Parathyroid adenoma (tissue), 2 donors: ENCODE results near the gene MFAP4.

Experiments
- H2AFZ ChIP-seq: fragments of 300-600 bp; sonication (generic); one replicate; pipeline ENCODE4 v1.7.0; 2017; ENCODE audit warnings: antibody characterized with exemption, mild to moderate bottlenecking
- H3K27ac ChIP-seq: fragments of 300-600 bp; sonication (generic); one replicate; pipeline ENCODE4 v1.7.0; 2017
- H3K27me3 ChIP-seq: fragments of 300-600 bp; sonication (generic); one replicate; pipeline ENCODE4 v1.7.0; 2017; ENCODE audit warnings: low read length; ENCODE audit not compliant: control insufficient read depth, insufficient read depth
- H3K36me3 ChIP-seq: fragments of 300-600 bp; sonication (generic); one replicate; pipeline ENCODE4 v1.7.0; 2017; ENCODE audit warnings: low read length; ENCODE audit not compliant: control insufficient read depth, insufficient read depth
- H3K4me1 ChIP-seq: fragments of 300-600 bp; sonication (generic); one replicate; pipeline ENCODE4 v1.7.0; 2017; ENCODE audit warnings: control low read depth
- H3K4me2 ChIP-seq: fragments of 300-600 bp; sonication (generic); one replicate; pipeline ENCODE4 v1.7.0; 2017; ENCODE audit warnings: low read length
- H3K4me3 ChIP-seq: fragments of 300-600 bp; sonication (generic); one replicate; pipeline ENCODE4 v1.7.0; 2017; ENCODE audit warnings: low read depth, low read length
- H3K79me2 ChIP-seq: fragments of 300-600 bp; sonication (generic); one replicate; pipeline ENCODE4 v1.7.0; 2017; ENCODE audit warnings: control low read depth
- H3K9ac ChIP-seq: fragments of 300-600 bp; sonication (generic); one replicate; pipeline ENCODE4 v1.7.0; 2017; ENCODE audit warnings: mild to moderate bottlenecking
- H3K9me3 ChIP-seq: fragments of 300-600 bp; sonication (generic); one replicate; pipeline ENCODE4 v1.7.0; 2017; ENCODE audit warnings: low read length; ENCODE audit not compliant: control insufficient read depth
- TF ChIP-seq, protein P1 (sequence below): fragments of 300-600 bp; sonication (generic); IDR thresholded peaks from one replicate; pipeline ENCODE4 v1.7.0; 2017; ENCODE audit warnings: antibody characterized with exemption, mild to moderate bottlenecking
- donor health status: primary hyperparathyroidism.

MFAP4 gene

DNA sequence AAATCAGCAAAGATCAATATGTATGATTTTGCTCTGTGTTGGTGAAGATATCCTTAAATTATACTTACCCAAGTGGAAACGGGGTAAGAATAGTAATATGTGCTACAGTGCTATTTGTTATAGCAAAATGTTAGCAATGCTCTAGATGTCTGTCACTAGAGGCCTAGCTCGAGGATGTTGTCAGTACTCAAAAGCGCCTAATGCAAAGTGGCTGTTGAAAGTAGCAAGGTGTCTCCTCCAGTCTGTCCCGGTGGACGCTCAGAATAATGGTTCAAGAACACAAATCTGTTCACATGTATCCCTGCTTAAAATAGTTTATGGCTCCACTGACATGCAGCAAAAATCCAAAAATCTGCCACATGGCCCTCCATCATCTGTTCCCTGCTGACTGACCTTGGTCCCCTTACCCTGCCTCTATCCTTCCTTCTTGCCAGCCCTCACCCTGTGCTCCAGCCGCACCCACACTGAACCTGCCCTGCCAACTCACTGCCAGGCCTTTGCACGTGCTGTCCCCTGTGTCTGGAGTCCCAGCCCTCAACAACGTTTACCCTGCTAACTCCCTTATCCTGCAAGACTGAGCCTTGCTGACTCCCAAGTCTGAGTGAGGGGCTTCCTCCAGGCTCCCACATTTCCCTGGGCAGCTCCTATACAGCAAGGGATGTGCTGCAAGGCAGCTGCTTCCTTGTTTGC lies 14.5 kb upstream of the MFAP4 start:
- H3K79me2 ChIP-seq = no peaks in the 10 kb centered on the region
- H2AFZ ChIP-seq = no peak overlapping the region
- H3K27ac ChIP-seq = no peak overlapping the region
- no peak overlapping the region for H3K4me3 ChIP-seq
- H3K4me1 ChIP-seq = peaks cover 9% of the 10 kb centered on the region
- no peak overlapping the region for H3K9ac ChIP-seq
- no peak overlapping the region for H3K4me2 ChIP-seq
- H3K36me3 ChIP-seq = no peaks in the 10 kb centered on the region
- TF ChIP-seq, protein P1, sequence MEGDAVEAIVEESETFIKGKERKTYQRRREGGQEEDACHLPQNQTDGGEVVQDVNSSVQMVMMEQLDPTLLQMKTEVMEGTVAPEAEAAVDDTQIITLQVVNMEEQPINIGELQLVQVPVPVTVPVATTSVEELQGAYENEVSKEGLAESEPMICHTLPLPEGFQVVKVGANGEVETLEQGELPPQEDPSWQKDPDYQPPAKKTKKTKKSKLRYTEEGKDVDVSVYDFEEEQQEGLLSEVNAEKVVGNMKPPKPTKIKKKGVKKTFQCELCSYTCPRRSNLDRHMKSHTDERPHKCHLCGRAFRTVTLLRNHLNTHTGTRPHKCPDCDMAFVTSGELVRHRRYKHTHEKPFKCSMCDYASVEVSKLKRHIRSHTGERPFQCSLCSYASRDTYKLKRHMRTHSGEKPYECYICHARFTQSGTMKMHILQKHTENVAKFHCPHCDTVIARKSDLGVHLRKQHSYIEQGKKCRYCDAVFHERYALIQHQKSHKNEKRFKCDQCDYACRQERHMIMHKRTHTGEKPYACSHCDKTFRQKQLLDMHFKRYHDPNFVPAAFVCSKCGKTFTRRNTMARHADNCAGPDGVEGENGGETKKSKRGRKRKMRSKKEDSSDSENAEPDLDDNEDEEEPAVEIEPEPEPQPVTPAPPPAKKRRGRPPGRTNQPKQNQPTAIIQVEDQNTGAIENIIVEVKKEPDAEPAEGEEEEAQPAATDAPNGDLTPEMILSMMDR = no peak
- H3K27me3 ChIP-seq = no peaks in the 10 kb centered on the region
- H3K9me3 ChIP-seq = no peaks in the 10 kb centered on the region

DNA sequence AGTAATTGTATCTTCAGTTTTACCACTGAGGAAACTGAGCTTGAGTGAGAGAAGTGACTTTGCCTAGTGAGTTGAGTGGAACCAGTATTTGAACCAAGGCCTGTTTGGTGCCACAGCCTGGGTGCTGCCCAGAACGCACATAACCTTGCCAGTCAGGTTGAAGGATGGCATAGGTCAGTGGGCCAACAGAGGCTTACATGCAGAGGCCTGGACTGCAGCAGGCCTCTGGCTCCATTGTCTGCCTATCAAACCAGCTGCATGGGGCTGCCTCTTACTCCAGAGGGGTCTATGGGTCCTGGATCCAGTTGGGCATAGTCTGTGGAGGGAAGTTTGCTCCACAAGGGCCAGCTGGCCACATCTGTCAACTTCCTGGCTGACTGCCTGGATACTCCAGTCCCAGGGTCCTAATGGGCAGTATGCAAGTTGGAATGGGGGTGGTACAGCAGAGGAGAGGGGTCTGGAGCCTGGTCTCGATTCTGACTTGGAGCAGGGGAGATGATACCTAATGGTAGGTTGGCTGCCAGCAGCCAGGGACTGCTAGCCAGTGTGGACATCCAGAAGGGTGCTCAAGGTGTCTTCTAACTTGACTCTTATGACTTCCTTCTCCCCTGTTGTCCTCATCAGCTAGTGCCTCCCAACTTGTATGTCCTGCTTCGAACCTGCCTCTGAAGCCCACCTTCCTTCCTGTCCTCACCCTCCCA lies 12.9 kb upstream of the MFAP4 start:
- TF ChIP-seq, protein P1 = no peak
- no peaks in the 10 kb centered on the region for H3K36me3 ChIP-seq
- H3K4me2 ChIP-seq = no peak overlapping the region
- H3K9me3 ChIP-seq = no peaks in the 10 kb centered on the region
- no peak overlapping the region for H3K4me3 ChIP-seq
- H3K4me1 ChIP-seq = peaks cover 9% of the 10 kb centered on the region
- no peak overlapping the region for H3K27ac ChIP-seq
- H2AFZ ChIP-seq = no peak overlapping the region
- H3K9ac ChIP-seq = no peak overlapping the region
- no peaks in the 10 kb centered on the region for H3K27me3 ChIP-seq
- no peaks in the 10 kb centered on the region for H3K79me2 ChIP-seq

DNA sequence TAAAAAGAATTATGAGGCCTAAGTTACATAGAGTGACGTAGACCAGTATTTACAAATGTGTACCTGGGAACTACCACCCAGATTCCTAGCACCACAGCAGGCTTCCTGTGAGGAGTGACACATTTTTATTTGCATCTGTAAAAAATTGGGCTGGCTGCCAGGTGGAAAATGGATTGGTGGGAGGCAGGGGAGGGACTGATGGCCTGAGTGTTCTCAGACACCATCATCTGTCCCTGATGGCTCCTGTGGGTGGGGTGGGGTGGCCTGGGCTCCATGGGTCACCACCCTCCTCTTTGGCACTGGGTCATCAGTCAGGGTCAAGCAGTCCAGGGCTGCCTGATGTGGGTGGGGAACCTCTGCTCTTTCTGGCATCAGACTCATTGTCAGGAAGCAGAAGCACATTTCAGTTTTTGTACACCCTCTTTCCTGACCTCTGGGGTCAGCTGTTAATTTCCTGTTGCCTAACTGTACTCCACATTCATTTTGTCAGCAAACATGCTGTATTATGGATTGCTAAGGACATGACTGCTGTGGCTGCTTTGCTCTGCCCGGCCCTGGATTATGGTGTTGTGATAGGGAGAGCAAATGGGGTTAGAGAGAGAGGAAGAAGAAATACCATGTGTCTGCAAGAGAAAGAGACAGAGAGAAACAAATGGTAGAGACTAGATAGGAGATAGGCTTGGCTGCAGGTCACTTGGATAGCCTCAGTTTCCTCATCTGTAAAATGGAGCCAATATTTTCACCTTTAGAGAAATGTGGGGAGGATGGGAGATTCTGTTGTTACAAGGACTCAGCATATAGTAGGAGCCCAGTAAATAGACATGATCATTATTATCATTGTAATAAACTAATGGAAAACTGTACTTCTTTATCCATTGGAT lies 11.6 kb upstream of the MFAP4 start:
- no peaks in the 10 kb centered on the region for H3K9me3 ChIP-seq
- H3K79me2 ChIP-seq = no peaks in the 10 kb centered on the region
- no peak overlapping the region for H3K9ac ChIP-seq
- H3K4me2 ChIP-seq = no peak overlapping the region
- H2AFZ ChIP-seq = no peak overlapping the region
- peaks cover 9% of the 10 kb centered on the region for H3K4me1 ChIP-seq
- H3K36me3 ChIP-seq = no peaks in the 10 kb centered on the region
- peak overlapping the region; percentile 21 for H3K27ac ChIP-seq
- no peak overlapping the region for H3K4me3 ChIP-seq
- TF ChIP-seq, protein P1 = no peak
- no peaks in the 10 kb centered on the region for H3K27me3 ChIP-seq

DNA sequence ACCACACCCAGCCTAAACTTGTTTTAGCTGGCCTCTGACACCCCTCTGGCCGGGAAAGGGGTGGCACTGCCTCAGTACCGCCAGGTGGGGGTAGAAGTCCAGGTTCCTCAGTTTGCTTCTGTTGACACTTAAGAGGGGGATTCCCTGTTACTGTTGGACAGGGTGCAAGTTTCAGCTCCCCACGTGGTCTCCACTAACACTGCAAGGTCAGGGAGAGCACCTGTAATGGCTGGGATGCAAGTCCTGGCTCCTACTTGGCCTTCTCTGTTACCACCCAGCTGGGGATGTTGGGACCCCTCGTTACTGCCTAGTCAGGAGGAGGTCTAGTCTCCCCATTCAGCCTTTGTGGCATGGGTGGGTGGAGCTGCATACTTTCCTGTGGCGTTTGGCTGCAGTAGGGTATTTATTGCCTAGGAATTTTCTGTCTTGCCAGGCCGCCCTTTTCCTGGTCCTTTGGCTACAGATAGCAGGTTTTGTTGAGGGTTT lies 10.6 kb upstream of the MFAP4 start:
- H3K4me3 ChIP-seq = no peak overlapping the region
- no peak overlapping the region for H3K27ac ChIP-seq
- H3K9me3 ChIP-seq = no peaks in the 10 kb centered on the region
- no peak overlapping the region for H3K4me2 ChIP-seq
- no peak overlapping the region for H2AFZ ChIP-seq
- no peaks in the 10 kb centered on the region for H3K27me3 ChIP-seq
- no peak overlapping the region for H3K9ac ChIP-seq
- H3K36me3 ChIP-seq = no peaks in the 10 kb centered on the region
- H3K4me1 ChIP-seq = peaks cover 9% of the 10 kb centered on the region
- TF ChIP-seq, protein P1 = no peak
- H3K79me2 ChIP-seq = no peaks in the 10 kb centered on the region
